SK-N-SH (cell line): Measurements from ENCODE around the gene RPL19. TPM values are rescaled to one million over a fixed set of nuclear protein-coding genes. Genes with fewer than 3 reads are reported as not detected.

Experiments used
- CTCF ChIA-PET: fragments of 300-600, 350-600 bp; formaldehyde crosslinking; extraction: SDS; loops from one replicate; lab custom pipeline; 2021; lab: Yijun Ruan, JAX
- POLR2A ChIA-PET: fragments of 350-600 bp; sonication (Branson Sonifier 250); formaldehyde crosslinking; extraction: SDS; loops from one replicate; lab custom pipeline; 2020; ENCODE audit warnings: antibody characterized with exemption, inconsistent platforms; lab: Yijun Ruan, JAX
- DNase-seq: peaks from one replicate; pipeline ENCODE4 v3.0.0; 2012
- H2AFZ ChIP-seq: fragments of 200-600 bp; sonication (generic); 2 replicates; pipeline ENCODE4 v1.8.1; 2016; ENCODE audit warnings: antibody characterized with exemption, mild to moderate bottlenecking, low read depth
- H3F3A ChIP-seq: fragments of 200-600 bp; sonication (generic); replicated peaks from 2 replicates; pipeline ENCODE3; 2016; ENCODE audit warnings: antibody characterized with exemption, mild to moderate bottlenecking; ENCODE audit not compliant: insufficient read depth
- H3K27ac ChIP-seq, 2 experiments: fragments of 200-500 bp in 1 of 2; fragments of 200-600 bp in 1 of 2; sonication (Bioruptor generic) in 1 of 2; sonication (generic), shearing (Covaris generic) in 1 of 2; 2 replicates each; pipeline versions ENCODE4 v1.5.1 to v1.6.1; 2014 to 2016; ENCODE audit warnings: low read depth in 2 of 2, inconsistent platforms in 1 of 2, low read length in 1 of 2, mild to moderate bottlenecking in 1 of 2, mixed read lengths in 1 of 2
- H3K27me3 ChIP-seq: fragments of 200-600 bp; sonication (generic), shearing (Covaris generic); 2 replicates; pipeline ENCODE4 v1.6.1; 2016; ENCODE audit warnings: mixed run types; ENCODE audit not compliant: insufficient read depth
- H3K36me3 ChIP-seq, 2 experiments: fragments of 200-500 bp in 1 of 2; fragments of 200-600 bp in 1 of 2; sonication (Bioruptor generic) in 1 of 2; sonication (generic) in 1 of 2; replicated peaks in 1 of 2; 2 replicates each; pipeline versions ENCODE3 to v1.5.1; 2014 to 2016; ENCODE audit warnings: low read length in 1 of 2, mild to moderate bottlenecking in 1 of 2; ENCODE audit not compliant: insufficient read depth in 2 of 2, control insufficient read depth in 1 of 2
- H3K4me1 ChIP-seq, 2 experiments: fragments of 200-500 bp in 1 of 2; fragments of 200-600 bp in 1 of 2; sonication (Bioruptor generic) in 1 of 2; sonication (generic), shearing (Covaris generic) in 1 of 2; 2 replicates each; pipeline versions ENCODE4 v1.5.1 to v1.6.1; 2014 to 2016; ENCODE audit warnings: low read depth in 1 of 2, low read length in 1 of 2, mixed run types in 1 of 2; ENCODE audit not compliant: insufficient read depth in 2 of 2, control insufficient read depth in 1 of 2
- H3K4me2 ChIP-seq: fragments of 200-600 bp; sonication (generic), shearing (Covaris generic); 2 replicates; pipeline ENCODE4 v1.6.1; 2017; ENCODE audit warnings: mixed run types
- H3K4me3 ChIP-seq, 2 experiments: fragments of 200-500 bp in 1 of 2; fragments of 200-600 bp in 1 of 2; sonication (Bioruptor generic) in 1 of 2; sonication (generic), shearing (Covaris generic) in 1 of 2; 2 replicates each; pipeline versions ENCODE4 v1.5.1 to v1.8.1; 2014 to 2016; ENCODE audit warnings: low read depth in 2 of 2, inconsistent platforms in 1 of 2, low read length in 1 of 2, mild to moderate bottlenecking in 1 of 2, mixed read lengths in 1 of 2, moderate library complexity in 1 of 2
- H3K79me2 ChIP-seq: fragments of 200-600 bp; sonication (generic); 2 replicates; pipeline ENCODE4 v1.8.1; 2017; ENCODE audit warnings: mild to moderate bottlenecking; ENCODE audit not compliant: insufficient read depth
- H3K9ac ChIP-seq: fragments of 200-600 bp; sonication (generic); 2 replicates; pipeline ENCODE4 v1.6.1; 2017; ENCODE audit warnings: mixed run types
- H3K9me2 ChIP-seq: fragments of 200-600 bp; sonication (generic); 2 replicates; pipeline ENCODE4 v1.6.1; 2017; ENCODE audit warnings: mixed run types
- H3K9me3 ChIP-seq: fragments of 200-600 bp; sonication (generic); 2 replicates; pipeline ENCODE4 v1.6.1; 2017; ENCODE audit warnings: mixed run types, mild to moderate bottlenecking, moderate library complexity
- H4K20me1 ChIP-seq: fragments of 200-600 bp; sonication (generic); 2 replicates; pipeline ENCODE4 v1.6.1; 2017; ENCODE audit warnings: mild to moderate bottlenecking, mixed run types; ENCODE audit not compliant: insufficient read depth
- EZH2phosphoT487 ChIP-seq: fragments of 200-600 bp; sonication (generic); IDR thresholded peaks from 2 replicates; pipeline ENCODE4 v1.6.1; 2017; ENCODE audit warnings: low read depth, mixed run types, mild to moderate bottlenecking, antibody characterized with exemption, moderate library complexity, borderline replicate concordance
- FOSL2 ChIP-seq: IDR thresholded peaks from 2 replicates; pipeline ENCODE4 v1.4.0; 2012; ENCODE audit warnings: low read depth, mild to moderate bottlenecking, moderate library complexity, borderline replicate concordance
- FOXJ3 ChIP-seq: sonication (generic); formaldehyde crosslinking; IDR thresholded peaks from 2 replicates; pipeline ENCODE4 v1.5.1; 2020; ENCODE audit warnings: mild to moderate bottlenecking, missing genetic modification reagents
- FOXM1 ChIP-seq: IDR thresholded peaks from 2 replicates; pipeline ENCODE4 v1.4.0; 2012; ENCODE audit warnings: low read depth, mild to moderate bottlenecking
- GABPA ChIP-seq: IDR thresholded peaks from 2 replicates; pipeline ENCODE4 v1.4.0; 2012; ENCODE audit warnings: low read depth, mild to moderate bottlenecking
- GATA2 ChIP-seq: sonication (generic); formaldehyde crosslinking; IDR thresholded peaks from 2 replicates; pipeline ENCODE4 v1.5.0; 2020; ENCODE audit warnings: mild to moderate bottlenecking, missing genetic modification reagents
- MXI1 ChIP-seq: IDR thresholded peaks from 2 replicates; pipeline ENCODE4 v1.6.1; 2012; ENCODE audit warnings: mild to moderate bottlenecking, low read depth, low read length, improper control_type of control experiment
- NFIC ChIP-seq: IDR thresholded peaks from 2 replicates; pipeline ENCODE4 v1.4.0; 2012; ENCODE audit warnings: borderline replicate concordance
- RAD21 ChIP-seq: IDR thresholded peaks from 2 replicates; pipeline ENCODE4 v1.6.1; 2012; ENCODE audit warnings: mild to moderate bottlenecking, low read length
- RFX5 ChIP-seq: IDR thresholded peaks from 2 replicates; pipeline ENCODE4 v1.6.1; 2012; ENCODE audit warnings: mild to moderate bottlenecking, improper control_type of control experiment, low read length
- RXRA ChIP-seq: IDR thresholded peaks from 2 replicates; pipeline ENCODE4 v1.4.0; 2012; ENCODE audit warnings: low read depth, mild to moderate bottlenecking, borderline replicate concordance
- SIN3A ChIP-seq: IDR thresholded peaks from 2 replicates; pipeline ENCODE4 v1.6.1; 2012; ENCODE audit warnings: low read depth, mild to moderate bottlenecking, low read length, moderate library complexity, borderline replicate concordance
- SMC3 ChIP-seq: IDR thresholded peaks from 2 replicates; pipeline ENCODE4 v1.6.1; 2012; ENCODE audit warnings: low read depth, low read length, improper control_type of control experiment
- TAF1 ChIP-seq: IDR thresholded peaks from 2 replicates; pipeline ENCODE4 v1.6.1; 2012; ENCODE audit warnings: low read depth, mild to moderate bottlenecking, low read length, moderate library complexity, borderline replicate concordance
- TCF12 ChIP-seq: IDR thresholded peaks from 2 replicates; pipeline ENCODE4 v1.4.0; 2012
- TEAD4 ChIP-seq: IDR thresholded peaks from 2 replicates; pipeline ENCODE4 v1.4.0; 2012; ENCODE audit warnings: mild to moderate bottlenecking, borderline replicate concordance; ENCODE audit not compliant: insufficient read depth
- USF2 ChIP-seq: fragments of 150-350 bp; IDR thresholded peaks from 2 replicates; pipeline ENCODE4 v1.6.1; 2017; ENCODE audit warnings: antibody characterized with exemption, low read length, low read depth, borderline replicate concordance
- YY1 ChIP-seq: IDR thresholded peaks from 2 replicates; pipeline ENCODE4 v1.4.0; 2012; ENCODE audit warnings: low read depth, mild to moderate bottlenecking
- WGBS: methylation state at CpG from one replicate; pipeline ENCODE4 v1.1.6; 2017; ENCODE audit warnings: low lambda C conversion rate; 5-methylcytosine and 5-hydroxymethylcytosine counted together
- polyA plus RNA-seq, 3 experiments: library from polyadenylated mRNA; depleted of rRNA; stranded (reverse); fragments of >200 nt; gene quantifications; 2 replicates each; pipeline ENCODE4 v1.2.3, GENCODE V29; 2012
- TF ChIP-seq, protein P1 (sequence below): IDR thresholded peaks from 2 replicates; pipeline ENCODE4 v1.4.0; 2012; ENCODE audit warnings: low read depth, borderline replicate concordance
- TF ChIP-seq, protein P2 (sequence below): IDR thresholded peaks from 2 replicates; pipeline ENCODE4 v1.4.0; 2012; ENCODE audit warnings: low read depth
- TF ChIP-seq, protein P3 (sequence below): fragments of 150-350 bp; IDR thresholded peaks from 2 replicates; pipeline ENCODE4 v1.6.1; 2016; ENCODE audit warnings: mild to moderate bottlenecking, low read depth, low read length
- TF ChIP-seq, protein P4 (sequence below): fragments of 200-600 bp; sonication (generic); IDR thresholded peaks from 2 replicates; pipeline ENCODE4 v1.6.1; 2017; ENCODE audit warnings: antibody characterized with exemption, mild to moderate bottlenecking, moderate library complexity

The RPL19 gene
- polyA plus RNA-seq, 1 of the 3 experiments (the other 2 are of a cell fraction) = 3,473 TPM

DNA sequence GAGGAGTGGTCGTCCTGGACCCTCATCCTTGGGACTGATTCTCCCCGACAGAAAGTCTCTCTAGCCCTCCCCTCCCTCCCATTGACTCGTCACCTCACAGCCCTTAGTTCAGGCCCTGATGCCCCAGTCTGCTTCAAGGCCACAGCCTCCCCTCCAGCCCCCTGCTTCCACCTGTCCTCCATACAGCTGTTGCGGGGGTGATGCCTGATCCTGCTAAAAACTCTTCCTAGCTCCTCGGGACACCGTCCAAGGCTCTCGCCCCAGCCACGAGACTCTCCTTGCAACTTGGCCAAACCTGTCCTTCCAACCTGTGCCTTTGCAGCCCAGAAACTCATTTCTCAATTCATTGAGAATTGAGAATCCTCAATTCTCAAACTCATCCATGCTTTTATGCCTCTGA, 18.8 kb downstream of the RPL19 start:
- Histone ChIP-seq H3F3A (peaks cover 2% of the 10 kb centered on the region), H3K9ac (no peak overlapping the region), H4K20me1 (no peaks in the 10 kb centered on the region), H3K79me2 (no peaks in the 10 kb centered on the region), H3K27ac (no peak overlapping the region), H3K4me3 (no peak overlapping the region), H2AFZ (no peak overlapping the region), H3K4me1 (no peaks in the 10 kb centered on the region), H3K27me3 (no peaks in the 10 kb centered on the region), H3K9me3 (no peaks in the 10 kb centered on the region), H3K9me2 (no peaks in the 10 kb centered on the region), H3K36me3 (no peaks in the 10 kb centered on the region), H3K4me2 (no peak overlapping the region)
- 60% methylated on average over 8 of the region's 8 CpGs for WGBS
- DNase-seq = no peak
- ChIA-PET POLR2A (no interaction called here), CTCF (interaction anchor here (0.6 to 4.3 kb wide), 7 partner anchors 10 to 54 kb away, joined by 3 to 25 read pairs (median 6); no protein-coding TSS in a partner anchor)
- TF ChIP-seq FOXM1 = no peak
- no peak for TF ChIP-seq FOXJ3 (CRISPR knock-in tag)
- no peak for TF ChIP-seq FOSL2
- no peak for TF ChIP-seq EZH2phosphoT487
- TF ChIP-seq TCF12 = no peak
- TF ChIP-seq, protein P1, sequence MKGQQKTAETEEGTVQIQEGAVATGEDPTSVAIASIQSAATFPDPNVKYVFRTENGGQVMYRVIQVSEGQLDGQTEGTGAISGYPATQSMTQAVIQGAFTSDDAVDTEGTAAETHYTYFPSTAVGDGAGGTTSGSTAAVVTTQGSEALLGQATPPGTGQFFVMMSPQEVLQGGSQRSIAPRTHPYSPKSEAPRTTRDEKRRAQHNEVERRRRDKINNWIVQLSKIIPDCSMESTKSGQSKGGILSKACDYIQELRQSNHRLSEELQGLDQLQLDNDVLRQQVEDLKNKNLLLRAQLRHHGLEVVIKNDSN = no peak
- no peak for TF ChIP-seq TEAD4
- no peak for TF ChIP-seq NFIC
- TF ChIP-seq RXRA = no peak
- TF ChIP-seq, protein P2, sequence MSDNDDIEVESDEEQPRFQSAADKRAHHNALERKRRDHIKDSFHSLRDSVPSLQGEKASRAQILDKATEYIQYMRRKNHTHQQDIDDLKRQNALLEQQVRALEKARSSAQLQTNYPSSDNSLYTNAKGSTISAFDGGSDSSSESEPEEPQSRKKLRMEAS = no peak
- no peak for TF ChIP-seq GABPA
- no peak for TF ChIP-seq TAF1
- TF ChIP-seq GATA2 (CRISPR knock-in tag) = no peak
- TF ChIP-seq, protein P3, sequence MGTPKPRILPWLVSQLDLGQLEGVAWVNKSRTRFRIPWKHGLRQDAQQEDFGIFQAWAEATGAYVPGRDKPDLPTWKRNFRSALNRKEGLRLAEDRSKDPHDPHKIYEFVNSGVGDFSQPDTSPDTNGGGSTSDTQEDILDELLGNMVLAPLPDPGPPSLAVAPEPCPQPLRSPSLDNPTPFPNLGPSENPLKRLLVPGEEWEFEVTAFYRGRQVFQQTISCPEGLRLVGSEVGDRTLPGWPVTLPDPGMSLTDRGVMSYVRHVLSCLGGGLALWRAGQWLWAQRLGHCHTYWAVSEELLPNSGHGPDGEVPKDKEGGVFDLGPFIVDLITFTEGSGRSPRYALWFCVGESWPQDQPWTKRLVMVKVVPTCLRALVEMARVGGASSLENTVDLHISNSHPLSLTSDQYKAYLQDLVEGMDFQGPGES = no peak
- TF ChIP-seq SIN3A = no peak
- TF ChIP-seq RAD21 = no peak

- Histone ChIP-seq H3K4me2 (no peak overlapping the region), H2AFZ (no peak overlapping the region), H3K4me1 (no peaks in the 10 kb centered on the region), H3F3A (peaks cover 6% of the 10 kb centered on the region), H3K9me2 (no peaks in the 10 kb centered on the region), H3K9me3 (no peaks in the 10 kb centered on the region), H3K36me3 (no peaks in the 10 kb centered on the region), H3K27ac (no peak overlapping the region), H3K27me3 (no peaks in the 10 kb centered on the region), H3K4me3 (no peak overlapping the region), H4K20me1 (no peaks in the 10 kb centered on the region), H3K9ac (no peak overlapping the region), H3K79me2 (no peaks in the 10 kb centered on the region)
- POLR2A ChIA-PET = no interaction called here
- CTCF ChIA-PET = interaction anchor here (0.6 to 4.3 kb wide), 7 partner anchors 11 to 55 kb away, joined by 3 to 25 read pairs (median 5); no protein-coding TSS in a partner anchor
- 81% methylated on average over 7 of the region's 8 CpGs for WGBS
- DNase-seq = no peak
- TF ChIP-seq GABPA = no peak
- no peak for TF ChIP-seq MXI1
- TF ChIP-seq SMC3 = no peak
- TF ChIP-seq USF2 = no peak
- TF ChIP-seq, protein P4, sequence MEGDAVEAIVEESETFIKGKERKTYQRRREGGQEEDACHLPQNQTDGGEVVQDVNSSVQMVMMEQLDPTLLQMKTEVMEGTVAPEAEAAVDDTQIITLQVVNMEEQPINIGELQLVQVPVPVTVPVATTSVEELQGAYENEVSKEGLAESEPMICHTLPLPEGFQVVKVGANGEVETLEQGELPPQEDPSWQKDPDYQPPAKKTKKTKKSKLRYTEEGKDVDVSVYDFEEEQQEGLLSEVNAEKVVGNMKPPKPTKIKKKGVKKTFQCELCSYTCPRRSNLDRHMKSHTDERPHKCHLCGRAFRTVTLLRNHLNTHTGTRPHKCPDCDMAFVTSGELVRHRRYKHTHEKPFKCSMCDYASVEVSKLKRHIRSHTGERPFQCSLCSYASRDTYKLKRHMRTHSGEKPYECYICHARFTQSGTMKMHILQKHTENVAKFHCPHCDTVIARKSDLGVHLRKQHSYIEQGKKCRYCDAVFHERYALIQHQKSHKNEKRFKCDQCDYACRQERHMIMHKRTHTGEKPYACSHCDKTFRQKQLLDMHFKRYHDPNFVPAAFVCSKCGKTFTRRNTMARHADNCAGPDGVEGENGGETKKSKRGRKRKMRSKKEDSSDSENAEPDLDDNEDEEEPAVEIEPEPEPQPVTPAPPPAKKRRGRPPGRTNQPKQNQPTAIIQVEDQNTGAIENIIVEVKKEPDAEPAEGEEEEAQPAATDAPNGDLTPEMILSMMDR = no peak
- no peak for TF ChIP-seq YY1
- TF ChIP-seq, protein P2 = no peak
- no peak for TF ChIP-seq RFX5
These were observed 19.6 kb downstream of the RPL19 start for GRCh38 chr17:39219647-39220154.
